CD4-positive, alpha-beta T cell treated with Interleukin-15 for 4 hours (primary cell): ENCODE results near the gene PRKN.

Experiments used
- DNase-seq: peaks from one replicate; pipeline ENCODE4 v3.0.0-alpha.2; 2020; ENCODE audit warnings: low spot score

The PRKN gene

DNA sequence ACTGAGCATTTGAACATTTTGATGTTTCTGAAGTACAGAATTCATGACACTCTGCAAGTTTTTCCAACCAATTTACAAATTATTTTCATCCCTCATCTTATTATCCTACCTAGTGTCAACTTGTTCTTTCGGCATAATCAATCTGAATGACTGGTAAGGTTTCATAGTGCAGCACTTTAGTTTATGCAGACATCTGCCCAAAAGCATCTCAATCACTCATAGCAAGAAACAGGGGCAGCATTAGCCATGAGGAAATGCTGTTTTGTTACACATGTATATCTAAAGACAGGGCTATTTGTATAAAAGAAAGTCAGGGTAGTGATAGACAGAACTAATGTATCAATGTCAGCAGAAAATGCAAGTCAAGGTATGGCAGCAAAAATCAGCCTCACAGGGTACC is 1075.6 kb downstream of the PRKN start:
- no peak for DNase-seq

DNA sequence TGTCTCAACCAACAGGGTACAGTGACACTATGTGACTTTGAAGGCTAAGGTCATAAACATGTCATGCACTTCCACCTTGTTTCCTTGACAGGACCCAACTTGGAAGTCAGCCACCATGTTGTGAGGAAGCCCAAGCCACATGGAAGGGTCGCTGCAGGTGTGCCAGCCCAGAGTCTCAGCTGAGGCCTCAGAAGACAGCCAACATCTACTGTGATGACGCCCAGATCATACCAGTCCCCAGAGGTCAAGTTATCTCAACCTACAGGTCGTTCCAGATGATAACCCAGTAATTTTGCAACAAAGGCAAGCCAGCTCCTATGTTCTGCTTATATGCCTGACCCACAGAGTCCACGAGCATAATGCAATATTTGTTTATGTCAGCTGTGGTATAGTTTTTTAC is 1077.7 kb downstream of the PRKN start:
- no peak for DNase-seq

DNA sequence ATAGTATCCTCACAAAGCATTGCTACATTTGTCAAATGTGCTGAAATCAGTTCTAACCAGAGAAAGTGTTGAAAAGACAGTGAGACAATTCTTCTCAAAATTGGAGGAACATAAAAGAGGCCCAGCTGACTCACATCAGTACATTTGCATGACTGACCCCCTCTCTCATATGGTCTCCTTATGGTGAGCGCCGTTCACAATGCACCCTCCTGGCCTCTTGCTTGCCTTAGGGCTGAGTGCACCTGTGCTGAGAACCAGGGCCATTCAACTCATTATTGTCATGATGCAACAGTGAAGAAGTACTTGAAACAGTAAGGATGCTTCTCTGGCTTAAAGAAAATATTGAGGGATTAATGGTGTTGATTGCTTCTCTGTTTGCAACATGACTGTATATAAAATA is 1078.5 kb downstream of the PRKN start:
- no peak for DNase-seq

DNA sequence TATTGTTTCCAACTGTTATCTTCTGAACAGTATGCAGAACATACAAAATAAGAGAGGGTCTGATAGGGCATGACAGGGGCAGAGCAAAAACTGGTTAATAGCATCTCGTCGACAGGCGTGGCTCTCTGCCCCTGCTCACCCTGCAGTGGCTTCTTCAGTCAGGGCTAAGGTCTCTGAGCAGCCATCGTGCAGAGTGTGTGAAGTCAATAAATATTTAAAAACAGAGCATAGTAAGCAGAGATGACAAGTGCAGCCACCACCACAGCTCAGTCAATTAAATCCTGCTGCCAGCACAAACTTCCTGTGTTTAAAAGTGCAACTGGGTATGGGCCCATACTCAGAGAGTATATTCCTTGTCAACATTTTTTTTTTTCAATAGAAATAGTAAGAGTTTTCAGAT is 1080.3 kb downstream of the PRKN start:
- DNase-seq: no peak

DNA sequence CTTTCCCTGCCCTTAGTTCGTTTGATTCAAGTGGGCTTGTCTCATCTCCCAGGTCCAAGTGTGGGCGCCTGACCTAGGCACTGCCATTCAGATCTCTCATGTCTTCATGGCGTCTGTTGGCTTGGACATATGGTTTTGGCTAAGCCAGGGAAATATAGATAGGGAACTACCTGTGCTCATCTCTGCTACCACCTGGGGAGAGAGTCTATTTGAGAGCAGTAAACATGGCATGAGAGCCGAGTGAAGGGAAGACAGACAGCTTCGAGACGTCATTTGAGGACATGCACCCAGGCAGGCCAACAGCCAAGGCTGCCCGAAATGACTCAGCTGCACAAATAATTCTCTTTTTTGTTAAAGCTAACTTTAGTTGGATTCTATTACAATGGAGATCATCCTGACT is 1083.0 kb downstream of the PRKN start:
- no peak for DNase-seq

DNA sequence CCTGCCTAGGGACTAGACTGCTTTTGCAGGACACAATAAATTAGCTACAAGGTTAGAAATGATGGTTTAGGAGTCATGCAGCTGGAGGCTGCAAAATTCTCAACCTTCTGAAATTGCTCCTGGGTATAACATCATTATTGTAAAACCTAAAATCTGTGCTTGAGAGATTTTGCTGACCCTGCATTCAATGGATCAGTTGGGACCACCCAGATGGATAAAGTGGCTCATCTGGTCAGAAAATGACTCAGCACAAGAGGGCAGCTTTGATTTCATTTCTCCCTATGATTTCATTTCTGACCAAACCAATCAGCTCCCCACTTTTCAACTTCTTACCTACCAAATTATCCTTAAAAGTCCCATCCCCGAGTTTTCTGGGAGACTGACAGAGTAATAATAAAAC is 1086.4 kb downstream of the PRKN start:
- no peak for DNase-seq

DNA sequence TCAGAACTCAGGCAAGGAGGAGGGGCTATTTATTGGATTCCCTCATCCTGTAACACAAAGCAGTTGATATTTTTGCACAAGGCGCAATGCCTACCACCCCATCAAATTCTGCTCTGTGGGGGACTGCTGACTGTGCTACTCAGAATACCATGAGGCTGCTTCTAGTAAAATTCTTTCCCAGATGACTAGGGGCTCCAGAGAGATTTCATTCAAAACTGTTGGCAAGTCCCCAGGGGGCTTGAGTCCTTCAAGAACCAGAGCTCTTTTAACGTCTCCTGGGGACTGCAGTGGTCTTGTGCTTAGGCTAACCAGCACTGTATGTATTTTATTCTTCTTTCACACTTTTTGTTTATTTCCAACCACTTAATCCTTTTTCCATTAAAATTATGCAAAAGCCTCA is 1087.8 kb downstream of the PRKN start:
- no peak for DNase-seq

DNA sequence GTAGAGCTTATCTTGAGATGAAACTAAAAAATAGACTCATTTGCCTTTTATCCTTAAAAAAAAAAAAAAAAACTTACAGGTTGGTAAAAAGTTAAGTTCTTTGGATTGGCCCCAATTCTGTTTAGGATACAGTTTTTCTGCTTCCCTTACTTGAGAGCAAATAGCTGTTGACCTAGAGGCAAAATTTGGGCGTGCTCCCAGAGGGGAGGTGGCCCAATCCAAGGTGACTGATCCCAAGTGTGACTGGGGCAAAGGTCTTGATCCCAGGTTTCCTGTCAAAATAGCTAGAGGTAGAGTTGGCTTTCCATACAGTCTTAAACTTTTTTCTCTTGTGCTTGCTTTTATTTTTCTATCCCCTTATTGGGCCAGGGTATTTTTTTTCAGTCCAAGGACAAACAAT is 1089.9 kb downstream of the PRKN start:
- DNase-seq: no peak

DNA sequence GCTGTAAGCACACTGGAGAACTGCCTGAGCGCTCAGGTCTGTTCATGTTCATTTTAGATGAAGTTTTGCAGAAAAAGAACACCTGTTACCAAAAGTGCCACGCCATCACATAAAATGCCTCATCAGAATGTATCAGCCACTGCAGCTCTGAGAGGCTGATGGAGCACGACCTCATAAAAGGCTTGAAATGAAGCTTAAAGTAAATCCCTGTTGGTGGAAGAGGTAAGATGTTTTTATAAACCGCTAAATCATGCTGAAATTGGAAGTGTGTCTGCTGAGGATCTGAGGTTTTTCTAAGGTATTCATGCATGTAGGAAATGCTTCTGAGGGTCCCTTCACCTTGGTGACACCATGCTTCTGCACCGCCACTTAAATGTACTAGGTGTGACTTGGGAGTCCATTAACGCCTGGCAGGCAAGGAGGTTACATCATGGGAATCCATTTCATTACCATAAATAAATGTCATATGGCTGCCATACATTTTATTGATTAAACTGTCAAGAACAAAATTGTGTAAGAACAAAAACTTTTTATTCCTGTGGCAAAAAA is 1090.6 kb downstream of the PRKN start:
- no peak for DNase-seq

DNA sequence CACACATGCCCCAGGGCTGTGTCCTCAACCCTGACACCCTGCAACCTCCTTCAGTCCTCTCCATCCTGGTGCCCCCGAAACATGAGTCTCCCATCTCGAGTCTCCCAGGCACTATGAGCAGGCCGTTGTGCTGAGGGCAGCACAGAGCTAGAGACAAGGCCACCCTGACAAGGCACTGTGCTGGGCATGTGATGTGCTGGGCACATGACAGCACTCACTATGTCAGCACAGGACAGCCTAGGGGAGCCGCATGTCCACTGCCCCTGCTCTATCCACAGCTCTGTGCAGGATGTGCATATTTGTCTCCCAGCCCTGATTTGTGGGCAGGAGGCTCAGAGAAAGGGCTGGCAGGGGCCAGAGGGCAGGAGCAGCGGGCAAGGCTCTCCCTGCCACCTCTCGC is 1091.6 kb downstream of the PRKN start:
- DNase-seq: no peak

DNA sequence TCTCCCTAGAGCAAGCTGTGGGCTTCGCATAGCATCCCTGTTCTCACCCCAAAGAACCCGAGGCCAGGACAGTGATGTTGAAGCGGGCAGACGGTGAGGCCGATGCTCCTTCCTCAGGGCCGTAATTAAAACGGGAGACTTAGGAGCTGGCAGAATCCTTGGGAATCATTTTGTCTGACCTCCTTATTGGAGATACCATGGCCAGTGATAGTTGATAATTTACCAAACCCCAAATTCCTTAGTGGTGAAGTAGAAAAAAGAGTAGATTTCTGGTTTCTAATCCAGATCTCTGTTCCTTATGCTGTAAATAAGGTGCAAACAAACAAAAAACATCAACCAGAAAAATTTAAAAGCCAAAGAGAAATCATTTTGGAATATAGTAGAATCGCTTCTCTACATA is 1092.7 kb downstream of the PRKN start:
- no peak for DNase-seq

DNA sequence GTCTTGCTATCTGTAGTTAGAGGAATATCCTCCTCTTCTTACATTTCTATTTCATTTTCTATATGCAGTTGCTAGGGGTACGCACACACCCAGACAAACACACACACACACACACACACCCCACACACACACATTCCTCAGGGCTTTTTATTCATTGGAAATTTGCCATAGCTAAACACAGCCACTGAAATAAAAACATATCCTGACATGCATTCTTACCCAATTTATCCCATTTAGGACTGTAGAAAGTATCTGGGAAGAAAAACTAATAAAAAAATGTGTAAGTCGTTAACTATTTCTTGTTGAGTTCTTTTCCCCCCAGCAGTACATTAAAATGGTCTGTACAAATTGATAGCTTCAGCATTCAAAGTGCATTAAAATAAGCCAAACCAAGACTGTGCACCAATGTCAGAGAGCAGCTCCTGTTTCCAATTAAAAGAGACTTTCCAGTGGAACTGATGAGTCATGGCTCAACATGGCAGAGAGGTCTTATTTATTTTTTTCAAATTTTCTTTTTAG is 1095.8 kb downstream of the PRKN start:
- DNase-seq: no peak

DNA sequence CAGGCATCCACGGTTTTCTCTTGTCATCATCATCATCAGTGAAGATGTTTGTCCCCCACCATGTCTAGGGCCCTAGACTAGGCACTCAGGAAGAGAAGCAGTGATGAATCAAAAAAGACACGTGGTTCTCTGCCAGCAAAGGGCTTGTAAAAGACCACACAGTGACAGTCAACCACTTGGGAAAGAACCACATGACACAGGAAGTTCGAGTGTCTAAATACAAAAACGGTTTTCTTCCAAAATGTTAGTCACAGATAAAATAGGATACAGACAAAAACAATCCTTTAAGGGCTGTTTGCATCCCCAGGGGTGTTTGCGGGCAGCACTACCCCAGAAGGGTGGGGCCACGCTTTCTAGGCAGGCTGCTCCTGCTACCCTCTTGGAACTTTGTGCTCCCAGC is 1096.9 kb downstream of the PRKN start:
- DNase-seq: no peak

DNA sequence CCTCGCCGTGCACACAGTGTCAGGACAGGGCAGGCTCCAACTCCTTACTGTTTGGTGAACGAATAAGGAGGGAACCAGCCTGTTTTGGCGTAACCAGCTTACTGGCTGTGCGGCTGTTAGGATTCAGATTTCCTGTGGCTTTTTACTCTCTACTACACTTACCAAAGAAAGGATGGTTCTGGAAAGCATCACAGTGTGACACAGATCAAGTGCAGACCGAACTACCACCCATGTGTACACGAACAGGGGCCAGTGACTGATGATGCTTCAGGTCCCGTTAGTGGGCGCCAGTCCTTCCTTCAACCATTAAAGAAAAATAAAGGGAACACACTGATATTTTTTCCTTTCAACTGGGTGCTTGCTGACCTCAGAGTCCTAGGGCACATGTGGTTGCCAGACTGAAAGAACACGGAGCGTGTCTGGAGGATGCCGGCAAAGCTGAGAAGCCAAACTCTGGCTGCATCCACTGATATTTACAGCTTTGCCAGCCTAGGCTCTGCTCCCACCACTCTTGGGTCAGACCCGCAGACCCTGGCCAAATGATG is 1101.4 kb downstream of the PRKN start:
- no peak for DNase-seq

DNA sequence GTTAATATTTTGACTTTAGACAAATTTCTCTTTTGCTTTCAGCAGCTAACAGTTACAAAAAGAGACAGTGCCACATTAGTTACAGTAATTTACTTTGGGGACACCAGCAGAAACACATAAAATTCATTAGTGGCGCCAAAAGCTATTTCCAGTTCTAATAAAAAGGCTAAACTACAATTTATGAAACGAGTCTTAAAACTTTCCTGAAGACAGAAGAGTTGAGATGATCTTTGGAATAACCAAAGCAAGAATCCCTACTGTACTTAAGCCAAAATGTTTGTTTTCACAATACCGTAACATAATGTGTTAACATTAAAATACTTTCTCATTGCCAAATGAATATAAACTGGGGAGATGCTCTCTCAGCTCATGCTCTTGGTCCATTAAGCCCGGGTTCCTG is 1103.5 kb downstream of the PRKN start:
- no peak for DNase-seq

DNA sequence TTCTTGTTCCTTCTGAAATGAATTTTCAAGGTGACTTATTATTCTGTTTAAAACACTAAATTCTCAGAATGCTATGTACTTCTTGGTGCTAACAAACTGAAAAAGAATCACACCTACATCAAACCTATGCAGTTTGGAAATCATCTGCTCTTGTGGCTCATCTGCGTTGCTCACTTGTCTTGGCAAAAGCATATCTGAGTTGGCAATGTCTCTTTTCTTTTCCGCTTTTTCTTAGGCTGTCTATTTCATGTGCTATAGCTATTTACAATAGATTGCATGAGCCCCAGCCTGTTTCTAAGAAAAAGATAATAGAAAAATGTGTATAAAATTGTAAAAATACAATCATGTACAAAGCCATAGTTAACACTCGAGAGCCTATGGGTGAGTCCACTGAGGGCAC is 1104.8 kb downstream of the PRKN start:
- DNase-seq: no peak

DNA sequence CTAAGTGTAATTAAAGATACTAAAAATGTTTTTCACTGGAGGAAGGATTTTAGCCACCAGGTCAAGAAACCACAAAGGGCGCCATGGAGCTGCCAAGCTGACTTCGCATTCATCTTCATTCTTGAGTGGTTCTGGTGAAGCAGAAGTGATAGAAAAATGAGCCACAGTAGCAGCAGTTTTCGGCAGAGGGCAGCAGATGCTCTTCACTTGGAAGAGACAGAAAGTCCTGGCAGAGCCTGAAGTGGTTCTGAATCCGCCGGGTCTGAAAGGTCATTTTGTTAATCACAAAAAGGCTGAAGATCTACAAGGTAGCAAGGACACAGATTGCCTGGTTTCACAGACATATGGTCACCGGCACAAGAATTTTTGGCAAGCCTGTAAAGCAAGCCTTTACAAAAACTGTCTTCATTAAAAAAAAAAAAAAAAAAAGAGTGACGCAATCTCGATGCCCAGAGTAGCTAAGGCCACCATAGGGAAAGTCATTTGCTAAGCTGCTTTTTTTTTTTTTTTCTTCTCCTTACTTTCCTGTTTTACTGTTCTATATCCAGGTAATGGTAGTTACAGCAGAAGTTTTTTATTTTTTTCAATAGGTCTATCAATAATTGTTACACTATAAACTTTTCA is 1108.6 kb downstream of the PRKN start:
- no peak for DNase-seq

DNA sequence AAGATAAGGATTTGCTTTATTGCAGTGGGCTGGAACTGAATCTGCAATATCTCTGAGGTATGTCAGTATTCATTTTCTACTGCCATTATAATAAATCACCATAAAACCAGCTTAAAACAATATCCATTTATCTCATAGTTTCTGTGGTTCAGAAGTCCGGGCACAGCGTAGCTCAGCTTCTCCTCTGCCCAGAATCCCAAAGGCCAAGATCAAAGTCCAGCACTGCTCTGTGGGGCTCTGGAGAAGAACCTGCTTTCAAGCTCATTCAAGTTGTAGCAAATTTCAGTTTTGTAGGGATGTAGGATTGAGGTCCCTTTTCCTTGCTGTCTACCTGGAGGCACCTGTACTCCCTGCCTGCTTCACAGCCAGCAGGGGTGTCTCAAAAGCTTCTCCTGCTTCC is 1113.9 kb downstream of the PRKN start:
- DNase-seq: no peak

DNA sequence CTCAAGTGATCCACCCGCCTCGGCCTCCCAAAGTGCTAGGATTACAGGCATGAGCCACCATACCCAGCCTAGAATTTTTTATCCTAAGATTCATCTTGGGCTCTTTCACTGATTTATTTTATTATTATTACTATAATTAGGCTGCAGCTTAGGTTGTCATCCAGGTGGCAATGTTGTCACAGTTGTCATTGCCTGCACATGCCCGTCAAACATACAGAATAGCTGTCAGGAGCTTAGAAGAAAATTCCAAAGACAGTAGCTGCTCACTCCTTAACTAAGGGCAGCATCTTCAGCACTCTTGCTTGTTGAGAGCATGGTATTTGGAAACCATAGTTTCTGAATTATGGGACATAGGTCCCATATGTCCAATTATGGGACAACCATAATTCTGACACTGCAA is 1118.8 kb downstream of the PRKN start:
- no peak for DNase-seq

DNA sequence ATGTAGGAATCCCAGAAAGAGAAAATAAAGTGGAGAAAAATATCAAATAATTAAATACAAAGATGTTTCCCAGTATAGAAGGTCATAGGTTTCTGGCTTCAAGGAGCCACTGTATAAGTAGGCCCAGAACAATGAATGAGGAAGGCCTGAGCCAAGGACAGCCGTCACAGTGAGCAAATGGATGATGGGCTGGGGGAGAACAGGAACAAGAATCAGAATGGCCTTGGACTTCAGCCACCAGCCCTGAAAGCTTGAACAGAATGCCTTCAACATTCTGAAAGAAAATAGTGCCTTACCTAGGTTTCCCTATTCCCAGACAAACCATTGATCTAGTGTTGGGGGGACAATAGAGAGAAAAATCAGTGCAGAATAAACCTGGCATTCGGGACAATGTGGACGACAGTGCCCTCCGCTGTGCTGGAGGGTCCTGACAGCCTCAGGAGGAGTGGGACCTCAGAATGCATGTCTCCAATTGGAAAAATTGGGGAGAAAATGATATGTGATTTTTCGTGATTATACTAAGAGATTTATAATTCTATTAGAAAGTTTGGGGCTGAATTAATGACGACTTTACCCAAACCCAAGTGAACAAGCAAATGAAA is 1119.8 kb downstream of the PRKN start:
- DNase-seq: no peak

DNA sequence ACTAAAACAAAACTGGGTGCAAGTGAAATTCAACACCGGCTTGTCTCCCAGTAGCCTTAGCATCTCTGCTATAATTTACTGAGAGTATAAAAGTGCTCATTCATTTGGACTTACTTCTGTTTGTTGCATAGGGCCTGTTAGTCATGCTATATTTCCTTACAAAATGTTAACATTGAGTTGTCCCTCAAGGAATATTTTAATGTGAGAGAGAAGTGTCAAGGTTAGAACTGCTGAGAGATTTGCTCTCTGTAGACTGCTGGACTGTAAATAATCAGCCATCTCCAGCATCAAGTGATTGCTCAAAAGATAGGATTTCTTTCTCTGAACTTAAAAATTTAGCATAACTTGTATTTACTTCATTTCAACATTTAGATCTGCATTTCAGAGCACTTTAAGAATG is 1125.2 kb downstream of the PRKN start:
- DNase-seq: no peak

DNA sequence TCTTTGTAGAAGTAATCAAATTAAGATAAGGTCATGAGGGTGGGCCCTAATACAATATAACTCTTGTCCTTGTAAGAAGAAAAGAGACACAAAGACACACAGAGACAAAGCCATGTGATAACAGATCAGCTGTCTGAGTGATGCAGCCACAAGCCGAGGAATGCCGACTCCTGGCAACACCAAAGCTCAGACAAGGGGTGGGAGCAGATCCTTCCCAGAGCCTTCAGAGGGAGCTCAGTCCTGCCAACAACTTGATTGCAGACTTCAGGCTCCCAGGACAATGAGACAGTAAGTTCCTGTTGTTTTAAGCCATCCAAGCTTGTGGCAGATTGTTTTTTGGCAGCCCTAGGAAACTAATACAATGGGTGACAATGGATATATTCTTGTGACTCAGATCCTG is 1128.7 kb downstream of the PRKN start:
- DNase-seq: no peak

DNA sequence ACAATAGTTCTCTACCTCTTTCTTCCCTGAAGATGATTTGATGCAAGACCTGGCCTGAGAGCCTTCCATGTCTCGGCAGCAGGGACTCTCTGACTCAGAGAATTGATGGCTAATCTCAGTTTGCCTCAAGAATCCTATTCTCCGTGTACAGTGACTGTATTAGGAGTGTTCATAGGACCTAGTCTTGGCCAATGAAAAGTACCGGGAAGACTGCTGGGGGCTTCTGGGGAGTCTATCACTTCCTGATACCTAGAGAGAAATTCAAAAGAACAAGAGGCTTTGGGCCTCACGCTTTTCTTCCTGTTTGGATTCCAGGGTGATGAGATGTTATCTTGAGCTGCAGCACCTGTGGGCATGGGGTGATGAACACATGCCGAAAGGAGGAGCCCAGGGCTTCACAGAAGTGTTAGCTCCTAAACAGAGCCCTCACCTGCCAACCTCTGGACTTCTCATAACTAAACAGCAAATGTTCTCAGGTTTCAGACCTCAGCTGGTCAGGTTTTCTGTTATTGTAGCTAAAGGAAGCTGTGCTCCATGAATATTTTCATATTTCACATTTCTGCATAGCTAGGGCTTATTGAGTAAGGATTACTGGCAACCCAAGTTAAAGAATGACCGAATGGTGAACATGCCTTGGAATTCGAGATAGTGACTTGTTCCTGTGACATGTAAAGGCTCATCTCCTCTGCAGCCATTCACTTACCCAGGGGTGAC is 1130.6 kb downstream of the PRKN start:
- DNase-seq: no peak
